HCT116 (cell line): Measurements from ENCODE around the gene ANKRD62. TPM values are rescaled to one million over a fixed set of nuclear protein-coding genes. Genes with fewer than 3 reads are reported as not detected.

Experiments used
- ATAC-seq: fragments of 200-7000 bp; cut with Tn5 transposase; 2 replicates; pipeline ENCODE4 v1.9.1; 2020; ENCODE audit warnings: mild to moderate bottlenecking, moderate library complexity
- BruUV-seq: library from RNA; stranded (reverse); fragments of 400-500 nt; replicated peaks from 2 replicates; lab custom pipeline; 2021; lab: Mats Ljungman, UMichigan
- CTCF ChIA-PET: fragments of 300-600 bp; sonication (Branson Sonifier 250); formaldehyde crosslinking; loops from one replicate; lab custom pipeline; 2021; ENCODE audit warnings: antibody characterized with exemption; lab: Charles Lee
- POLR2A ChIA-PET: fragments of 300-600, 350-600 bp; sonication (Branson Sonifier 250); formaldehyde crosslinking; loops from one replicate; lab custom pipeline; 2021; ENCODE audit warnings: antibody characterized with exemption; lab: Charles Lee
- RAD21 ChIA-PET, 2 experiments: fragments of 300-600 bp; sonication (Branson Sonifier 250); formaldehyde crosslinking; loops; one replicate each; lab custom pipeline; 2023; ENCODE audit warnings: low total read pairs in 2 of 2; ENCODE audit not compliant: uncharacterized antibody in 2 of 2, unreplicated experiment in 2 of 2, low non-redundant PET in 1 of 2; lab: Charles Lee
- DNase-seq: peaks from one replicate; pipeline ENCODE4 v3.0.0-alpha.2; 2010; ENCODE audit warnings: low read depth, low spot score
- H2AFZ ChIP-seq: fragments of 200-600 bp; shearing (Covaris generic), sonication (generic); 2 replicates; pipeline ENCODE4 v1.6.1; 2017; ENCODE audit warnings: low read depth, mixed run types, mixed read lengths, antibody characterized with exemption, low read length; ENCODE audit not compliant: poor library complexity, severe bottlenecking
- H3K27ac ChIP-seq: 2 replicates; pipeline ENCODE4 v1.5.1; 2012; ENCODE audit warnings: low read depth, low read length
- H3K27me3 ChIP-seq: fragments of 200-600 bp; sonication (generic); 2 replicates; pipeline ENCODE4 v1.6.1; 2016; ENCODE audit warnings: mixed run types, low read length, mixed read lengths; ENCODE audit not compliant: insufficient read depth
- H3K36me3 ChIP-seq, 2 experiments: fragments of 200-500 bp in 1 of 2; fragments of 200-600 bp in 1 of 2; sonication (Bioruptor generic) in 1 of 2; sonication (generic) in 1 of 2; 2 replicates each; pipeline versions ENCODE4 v1.5.1 to v1.6.1; 2014 to 2016; ENCODE audit warnings: low read length in 2 of 2, inconsistent platforms in 1 of 2, mixed read lengths in 1 of 2, mixed run types in 1 of 2; ENCODE audit not compliant: insufficient read depth in 2 of 2, control insufficient read depth in 1 of 2
- H3K4me1 ChIP-seq, 2 experiments: fragments of 200-600 bp in 1 of 2; sonication (generic) in 1 of 2; 2 replicates each; pipeline versions ENCODE4 v1.5.1 to v1.6.1; 2012 to 2017; ENCODE audit warnings: low read length in 2 of 2, inconsistent platforms in 1 of 2, mild to moderate bottlenecking in 1 of 2, mixed read lengths in 1 of 2, mixed run types in 1 of 2, moderate library complexity in 1 of 2; ENCODE audit not compliant: insufficient read depth in 2 of 2, control insufficient read depth in 1 of 2
- H3K4me2 ChIP-seq: fragments of 200-600 bp; sonication (generic); 2 replicates; pipeline ENCODE4 v1.6.1; 2017; ENCODE audit warnings: mixed run types, low read length, mixed read lengths
- H3K4me3 ChIP-seq, 2 experiments: fragments of 200-600 bp in 1 of 2; sonication (generic) in 1 of 2; replicated peaks in 1 of 2; 2 replicates each; pipeline ENCODE4 v1.5.1; 2011 to 2016; ENCODE audit warnings: low read length in 2 of 2, control low read depth in 1 of 2, low read depth in 1 of 2, mild to moderate bottlenecking in 1 of 2, mixed read lengths in 1 of 2, mixed run types in 1 of 2
- H3K79me2 ChIP-seq: fragments of 200-600 bp; sonication (generic); 2 replicates; pipeline ENCODE4 v1.6.1; 2017; ENCODE audit warnings: mild to moderate bottlenecking, mixed run types, low read length, moderate library complexity, mixed read lengths; ENCODE audit not compliant: insufficient read depth
- H3K9ac ChIP-seq: fragments of 200-600 bp; sonication (generic); 2 replicates; pipeline ENCODE4 v1.6.1; 2016; ENCODE audit warnings: low read length, mixed read lengths
- H3K9me2 ChIP-seq: fragments of 200-600 bp; sonication (generic), shearing (Covaris generic); 2 replicates; pipeline ENCODE4 v1.6.1; 2017; ENCODE audit warnings: mixed run types, mild to moderate bottlenecking, moderate library complexity; ENCODE audit not compliant: insufficient read depth
- H3K9me3 ChIP-seq, 2 experiments: fragments of 200-500 bp in 1 of 2; fragments of 200-600 bp in 1 of 2; sonication (Bioruptor generic) in 1 of 2; sonication (generic) in 1 of 2; 2 replicates each; pipeline ENCODE4 v1.6.1; 2014 to 2017; ENCODE audit warnings: low read length in 2 of 2, mixed read lengths in 2 of 2, inconsistent platforms in 1 of 2, low read depth in 1 of 2, mild to moderate bottlenecking in 1 of 2, mixed run types in 1 of 2, moderate library complexity in 1 of 2; ENCODE audit not compliant: control insufficient read depth in 1 of 2, insufficient read depth in 1 of 2
- H4K20me1 ChIP-seq: fragments of 200-600 bp; sonication (generic), shearing (Covaris generic); 2 replicates; pipeline ENCODE4 v1.6.1; 2017; ENCODE audit warnings: mixed run types, mild to moderate bottlenecking, moderate library complexity; ENCODE audit not compliant: insufficient read depth
- ATF3 ChIP-seq: IDR thresholded peaks from 2 replicates; pipeline ENCODE4 v1.6.1; 2012
- CBX3 ChIP-seq: IDR thresholded peaks from 2 replicates; pipeline ENCODE4 v1.6.1; 2012; ENCODE audit warnings: low read depth
- CEBPB ChIP-seq: IDR thresholded peaks from 2 replicates; pipeline ENCODE4 v1.6.1; 2012; ENCODE audit warnings: low read depth
- CTCF ChIP-seq, 3 experiments: fragments of 200-600 bp in 1 of 3; sonication (generic) in 1 of 3; IDR thresholded peaks in 2 of 3; conservative IDR thresholded peaks in 1 of 3; 2 replicates each; pipeline ENCODE4 v1.5.1; 2012 to 2017; ENCODE audit warnings: low read depth in 2 of 3, low read length in 2 of 3, antibody characterized with exemption in 1 of 3, borderline replicate concordance in 1 of 3, control low read depth in 1 of 3, mild to moderate bottlenecking in 1 of 3, mixed read lengths in 1 of 3, mixed run types in 1 of 3, moderate library complexity in 1 of 3; ENCODE audit not compliant: insufficient read depth in 1 of 3
- EGR1 ChIP-seq: IDR thresholded peaks from 2 replicates; pipeline ENCODE4 v1.6.1; 2012; ENCODE audit warnings: low read depth
- ELF1 ChIP-seq: IDR thresholded peaks from 2 replicates; pipeline ENCODE4 v1.6.1; 2012; ENCODE audit warnings: low read depth, borderline replicate concordance
- EZH2phosphoT487 ChIP-seq: fragments of 200-600 bp; IDR thresholded peaks from 2 replicates; pipeline ENCODE4 v1.6.1; 2018; ENCODE audit warnings: antibody characterized with exemption, borderline replicate concordance
- JUND ChIP-seq: IDR thresholded peaks from 2 replicates; pipeline ENCODE4 v1.6.1; 2012
- MAX ChIP-seq: IDR thresholded peaks from 2 replicates; pipeline ENCODE4 v1.6.1; 2012
- POLR2AphosphoS5 ChIP-seq: IDR thresholded peaks from 2 replicates; pipeline ENCODE4 v1.6.1; 2011; ENCODE audit warnings: mild to moderate bottlenecking, low read depth, low read length, moderate library complexity
- RAD21 ChIP-seq: IDR thresholded peaks from 2 replicates; pipeline ENCODE4 v1.6.1; 2012; ENCODE audit warnings: low read depth, mild to moderate bottlenecking
- SP1 ChIP-seq: IDR thresholded peaks from 2 replicates; pipeline ENCODE4 v1.6.1; 2012; ENCODE audit warnings: low read depth
- SRF ChIP-seq: IDR thresholded peaks from 2 replicates; pipeline ENCODE4 v1.6.1; 2012; ENCODE audit warnings: low read depth
- TCF7L2 ChIP-seq: IDR thresholded peaks from 2 replicates; pipeline ENCODE4 v1.7.0; 2011; ENCODE audit warnings: borderline replicate concordance, inconsistent platforms; ENCODE audit not compliant: insufficient read depth, insufficient read length; ENCODE audit errors: extremely low read depth
- ZBTB33 ChIP-seq: IDR thresholded peaks from 2 replicates; pipeline ENCODE4 v1.6.1; 2011; ENCODE audit warnings: mild to moderate bottlenecking, low read length, moderate library complexity; ENCODE audit not compliant: insufficient replicate concordance; ENCODE audit errors: extremely low read depth
- ZFX ChIP-seq: fragments of 450-650 bp; IDR thresholded peaks from 2 replicates; pipeline ENCODE4 v1.6.1; 2017
- ZNF274 ChIP-seq: fragments of 200-500 bp; sonication (Bioruptor generic); IDR thresholded peaks from 2 replicates; pipeline ENCODE4 v1.6.1; 2014; ENCODE audit warnings: mild to moderate bottlenecking, low read depth, low read length, inconsistent platforms
- intact Hi-C: fragments of 100-400 bp; cut with micrococcal nuclease; formaldehyde crosslinking; loops from 2 replicates; pipeline ENCODE4 v1.10.0; 2022
- total RNA-seq: library from RNA; stranded (reverse); gene quantifications from one replicate; pipeline ENCODE4 v1.2.1, GENCODE V29; 2021; ENCODE audit not compliant: unreplicated experiment

ANKRD62 gene
- total RNA-seq, 1 experiment from 2014 or later: 0.34 TPM

GRCh38 chr18:12098374-12098773, 4.7 kb downstream of the ANKRD62 start:
- Histone ChIP-seq H4K20me1 (no peaks in the 10 kb centered on the region), H3K79me2 (no peaks in the 10 kb centered on the region), H3K9ac (no peak overlapping the region), H2AFZ (no peak overlapping the region), H3K9me2 (no peaks in the 10 kb centered on the region), H3K9me3 (no peaks in the 10 kb centered on the region), H3K4me2 (no peak overlapping the region), H3K36me3 (no peaks in the 10 kb centered on the region), H3K4me3 (no peak overlapping the region), H3K4me1 (no peaks in the 10 kb centered on the region), H3K27ac (no peak overlapping the region), H3K27me3 (no peaks in the 10 kb centered on the region)
- ChIA-PET RAD21 (no interaction called here), POLR2A (no interaction called here), CTCF (no interaction called here)
- no TSS peak for BruUV-seq
- DNase-seq (no peak), ATAC-seq (no peak)
- no peak for TF ChIP-seq SP1
- TF ChIP-seq POLR2AphosphoS5: no peak
- TF ChIP-seq ATF3: no peak
- TF ChIP-seq CTCF (IDR thresholded peaks at IDR 0.05 in 2 of 3, conservative IDR thresholded peaks at IDR 0.05 in 1 of 3; ENCODE audit: borderline replicate concordance in 1 of 3, insufficient read depth in 1 of 3, low read depth in 2 of 3, low read length in 2 of 3): no peak
- TF ChIP-seq JUND: no peak
- no peak for TF ChIP-seq TCF7L2
- TF ChIP-seq EZH2phosphoT487: no peak
- TF ChIP-seq ZBTB33: no peak
- no peak for TF ChIP-seq ELF1
- no peak for TF ChIP-seq SRF
- no peak for TF ChIP-seq CEBPB
- no peak for TF ChIP-seq RAD21
- TF ChIP-seq ZNF274: no peak
- no peak for TF ChIP-seq ZFX
- no peak for TF ChIP-seq MAX
- no peak for TF ChIP-seq CBX3
- no peak for TF ChIP-seq EGR1
- intact Hi-C loops: no loop called here
